WI38 (cell line): ENCODE measurements around the gene RREB1.

Experiments used
- H3K4me3 ChIP-seq: 2 replicates; pipeline ENCODE4 v1.5.1; 2011; ENCODE audit warnings: low read depth, mild to moderate bottlenecking, control low read depth, low read length
- CTCF ChIP-seq: IDR thresholded peaks from 2 replicates; pipeline ENCODE4 v1.5.1; 2012; ENCODE audit warnings: low read depth, mild to moderate bottlenecking, control low read depth, low read length

The RREB1 gene

GRCh38 chr6:7107578-7108195 lies at the start of gene RREB1:
Gene RREB1, plus strand, starts transcription at chr6:7107961. Its CDS starts 73,951 bp downstream, at chr6:7181912.
- TF ChIP-seq CTCF: no peak

GRCh38 chr6:7058250-7058923 lies 49.4 kb upstream of the RREB1 start:
- no peak for TF ChIP-seq CTCF
- H3K4me3 ChIP-seq: no peak overlapping the region

More at GRCh38 chr6:7107578-7108195, at the start of gene RREB1:
- H3K4me3 ChIP-seq: peak within 1 kb of the TSS; percentile 93

- H3K4me3 ChIP-seq: no peak overlapping the region
These were observed 46.8 kb upstream of the RREB1 start for GRCh38 chr6:7060769-7061516.

GRCh38 chr6:7062451-7063162 lies 45.2 kb upstream of the RREB1 start:
- no peak overlapping the region for H3K4me3 ChIP-seq
- no peak for TF ChIP-seq CTCF

More at GRCh38 chr6:7060769-7061516, 46.8 kb upstream of the RREB1 start:
- no peak for TF ChIP-seq CTCF

- H3K4me3 ChIP-seq: no peak overlapping the region
- no peak for TF ChIP-seq CTCF
These were observed 40.5 kb upstream of the RREB1 start for GRCh38 chr6:7067305-7067704.

GRCh38 chr6:7071405-7071804 lies 36.4 kb upstream of the RREB1 start:
- no peak overlapping the region for H3K4me3 ChIP-seq
- TF ChIP-seq CTCF: no peak
